Heart left ventricle (tissue), 13 donors: ENCODE measurements around the gene ZNF605.
"Not testable (repeated sequence)": the region's sequence is repeated elsewhere in the genome, so short reads cannot be mapped to it uniquely, and the experiment has no call there.

ENCODE experiments used
- POLR2A ChIP-seq, 2 donors: fragments of 450-650 bp; IDR thresholded peaks; one replicate each; pipeline ENCODE4 v1.6.1; 2017; ENCODE audit warnings: antibody characterized with exemption in 2 of 2, mild to moderate bottlenecking in 2 of 2, moderate library complexity in 2 of 2
- TF ChIP-seq, protein P1 (sequence below), 12 donors: fragments of 200-600 bp; sonication (generic) in 4 of 12; IDR thresholded peaks; one replicate each; pipeline versions ENCODE4 v1.5.0 to v1.8.0; 2018 to 2022; ENCODE audit warnings: antibody characterized with exemption in 12 of 12, mild to moderate bottlenecking in 5 of 12
- donor health status: ischemic (EF 13 %, LVEDD 7.1; RV severe dilation, severe dysfunction).
- donor health status: DM: no; HTN: yes; CAD: no.
- donor health status: DM: no; HTN: no; CAD: no.
- donor health status: ischemic (EF 25% LVEDD 6.9; RV normal size, moderate dysfunction).
- donor health status: ischemic (EF 25% LVEDD 5.7; RV mildly dilated, moderate dysfunction).
- donor health status: ischemic (EF 35%, LVEDD 5.7; RV mildly dilated, moderate dysfunction).
- donor health status: nonischemic (EF 11% LVEDD 7.7; RV severe dilation, severe dysfunction).
- donor health status: DM: yes; HTN: yes; CAD: no.
- donor health status: PGD.
- donor health status: ischemic (EF 29% LVEDD 5.4; RV normal size, mild dysfunction).
- donor health status: nonischemic (EF 23%, LVEDD 6.1; RV moderate dilation, normal function).

- TF ChIP-seq, protein P1, sequence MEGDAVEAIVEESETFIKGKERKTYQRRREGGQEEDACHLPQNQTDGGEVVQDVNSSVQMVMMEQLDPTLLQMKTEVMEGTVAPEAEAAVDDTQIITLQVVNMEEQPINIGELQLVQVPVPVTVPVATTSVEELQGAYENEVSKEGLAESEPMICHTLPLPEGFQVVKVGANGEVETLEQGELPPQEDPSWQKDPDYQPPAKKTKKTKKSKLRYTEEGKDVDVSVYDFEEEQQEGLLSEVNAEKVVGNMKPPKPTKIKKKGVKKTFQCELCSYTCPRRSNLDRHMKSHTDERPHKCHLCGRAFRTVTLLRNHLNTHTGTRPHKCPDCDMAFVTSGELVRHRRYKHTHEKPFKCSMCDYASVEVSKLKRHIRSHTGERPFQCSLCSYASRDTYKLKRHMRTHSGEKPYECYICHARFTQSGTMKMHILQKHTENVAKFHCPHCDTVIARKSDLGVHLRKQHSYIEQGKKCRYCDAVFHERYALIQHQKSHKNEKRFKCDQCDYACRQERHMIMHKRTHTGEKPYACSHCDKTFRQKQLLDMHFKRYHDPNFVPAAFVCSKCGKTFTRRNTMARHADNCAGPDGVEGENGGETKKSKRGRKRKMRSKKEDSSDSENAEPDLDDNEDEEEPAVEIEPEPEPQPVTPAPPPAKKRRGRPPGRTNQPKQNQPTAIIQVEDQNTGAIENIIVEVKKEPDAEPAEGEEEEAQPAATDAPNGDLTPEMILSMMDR (IDR thresholded peaks at IDR 0.05), result peak in 11 of 12 donors; percentile 15 to 55 (median 45)
- not testable (repeated sequence) for TF ChIP-seq POLR2A (IDR thresholded peaks at IDR 0.05)
These were observed 20.8 kb upstream of the ZNF605 start for GRCh38 chr12:132976870-132977269.
